GM21526 (cell line): ENCODE data around the gene RNF41.

ENCODE experiments used
- ATAC-seq: cut with Tn5 transposase; IDR thresholded peaks from one replicate; pipeline ENCODE4 v1.9.1; 2021; ENCODE audit warnings: moderate library complexity; ENCODE audit not compliant: unreplicated experiment, low FRiP score

The RNF41 gene

GRCh38 chr12:56247923-56248322 is 26.2 kb upstream of the RNF41 start:
- ATAC-seq: no peak

GRCh38 chr12:56244494-56244893 is 22.8 kb upstream of the RNF41 start:
- ATAC-seq: no peak

GRCh38 chr12:56243731-56244181 is 22.0 kb upstream of the RNF41 start:
- no peak for ATAC-seq

- no peak for ATAC-seq
These were observed 21.3 kb upstream of the RNF41 start for GRCh38 chr12:56242986-56243385.

- no peak for ATAC-seq
These were observed 19.9 kb upstream of the RNF41 start for GRCh38 chr12:56241424-56242303.

- ATAC-seq: no peak
These were observed 15.8 kb upstream of the RNF41 start for GRCh38 chr12:56237552-56237951.

GRCh38 chr12:56236985-56237384 is 15.3 kb upstream of the RNF41 start:
- no peak for ATAC-seq

- ATAC-seq: no peak
These were observed 14.4 kb upstream of the RNF41 start for GRCh38 chr12:56236091-56236490.

GRCh38 chr12:56234746-56235436 is 13.2 kb upstream of the RNF41 start:
- ATAC-seq: no peak

GRCh38 chr12:56231184-56231582 is 9.5 kb upstream of the RNF41 start:
- no peak for ATAC-seq

GRCh38 chr12:56230432-56231183 is 8.9 kb upstream of the RNF41 start:
- no peak for ATAC-seq

- ATAC-seq: no peak
These were observed 8.3 kb upstream of the RNF41 start, which contains the start of gene SLC39A5 for GRCh38 chr12:56229916-56230431. TSS of gene SLC39A5 (plus strand) at chr12:56230051. CDS start at chr12:56231275, 1,224 bp downstream.

- ATAC-seq: no peak
These were observed 7.4 kb upstream of the RNF41 start for GRCh38 chr12:56229082-56229481.

GRCh38 chr12:56224954-56225353 is 3.2 kb upstream of the RNF41 start:
- no peak for ATAC-seq

- peak; percentile 68 for ATAC-seq
These were observed 2.5 kb upstream of the RNF41 start, which contains the start of gene NABP2 for GRCh38 chr12:56224102-56224701. TSS of gene NABP2 (plus strand) at chr12:56224342. CDS start at chr12:56224857, 515 bp downstream.

GRCh38 chr12:56223571-56224101 is 1.9 kb upstream of the RNF41 start:
- ATAC-seq: no peak

GRCh38 chr12:56222531-56222895 is 791 bp upstream of the RNF41 start:
- ATAC-seq: no peak

- peak; percentile 11 for ATAC-seq
These were observed 428 bp downstream of the RNF41 start for GRCh38 chr12:56221232-56221756.

- no peak for ATAC-seq
These were observed 1.0 kb downstream of the RNF41 start for GRCh38 chr12:56220611-56221231.
